Neural cell (in vitro differentiated cells): ENCODE measurements around the gene TTC1.

Experiments used
- CTCF ChIP-seq: fragments of 450-650 bp; IDR thresholded peaks from 2 replicates; pipeline ENCODE4 v1.5.1; 2014; ENCODE audit warnings: antibody characterized with exemption, mild to moderate bottlenecking, moderate library complexity; ENCODE audit not compliant: poor library complexity, severe bottlenecking
- EP300 ChIP-seq: fragments of 450-650 bp; conservative IDR thresholded peaks from 2 replicates; pipeline ENCODE4 v1.6.1; 2014; ENCODE audit warnings: antibody characterized with exemption, mild to moderate bottlenecking, moderate library complexity; ENCODE audit not compliant: poor library complexity, severe bottlenecking
- EZH2 ChIP-seq: fragments of 200-600, 300-800 bp; shearing (Covaris generic), sonication (generic); IDR thresholded peaks from 2 replicates; pipeline ENCODE4 v1.6.1; 2014; ENCODE audit warnings: antibody characterized with exemption, low read length, borderline replicate concordance, mild to moderate bottlenecking; ENCODE audit not compliant: insufficient read depth, poor library complexity, severe bottlenecking
- MXI1 ChIP-seq: fragments of 450-650 bp; conservative IDR thresholded peaks from 2 replicates; pipeline ENCODE4 v1.6.1; 2014; ENCODE audit warnings: antibody characterized with exemption, mild to moderate bottlenecking; ENCODE audit not compliant: poor library complexity, severe bottlenecking
- POLR2AphosphoS5 ChIP-seq: IDR thresholded peaks from 2 replicates; pipeline ENCODE4 v1.6.1; 2012
- REST ChIP-seq: IDR thresholded peaks from 2 replicates; pipeline ENCODE4 v1.6.1; 2012; ENCODE audit warnings: borderline replicate concordance
- SMC3 ChIP-seq: fragments of 450-650 bp; conservative IDR thresholded peaks from 2 replicates; pipeline ENCODE4 v1.6.1; 2014; ENCODE audit warnings: antibody characterized with exemption, mild to moderate bottlenecking, moderate library complexity; ENCODE audit not compliant: poor library complexity

GRCh38 chr5:160047423-160047822 lies 38.5 kb downstream of the TTC1 start:
- TF ChIP-seq CTCF, result no peak
- no peak for TF ChIP-seq SMC3
- no peak for TF ChIP-seq MXI1
- no peak for TF ChIP-seq POLR2AphosphoS5
- no peak for TF ChIP-seq EZH2
- no peak for TF ChIP-seq REST
- TF ChIP-seq EP300, result no peak
